HepG2 (cell line): ENCODE measurements around the gene NELFB. TPM values are rescaled to one million over a fixed set of nuclear protein-coding genes. Genes with fewer than 3 reads are reported as not detected.

Experiments
- FOXM1 ChIP-seq: sonication (generic); formaldehyde crosslinking; IDR thresholded peaks from 2 replicates; pipeline ENCODE4 v1.5.0; 2020; ENCODE audit warnings: missing genetic modification reagents
- GATAD1 ChIP-seq: IDR thresholded peaks from 2 replicates; pipeline ENCODE4 v1.6.1; 2016; ENCODE audit warnings: missing genetic modification reagents, missing compliant biosample characterization
- HDAC6 ChIP-seq: fragments of 200-600 bp; sonication (generic); IDR thresholded peaks from 2 replicates; pipeline ENCODE4 v1.7.0; 2017; ENCODE audit warnings: mild to moderate bottlenecking, antibody characterized with exemption, low read length, low read depth
- MED8 ChIP-seq: sonication (generic); formaldehyde crosslinking; IDR thresholded peaks from 2 replicates; pipeline ENCODE4 v1.8.1; 2023; ENCODE audit warnings: mild to moderate bottlenecking, missing genetic modification reagents; ENCODE audit not compliant: insufficient replicate concordance
- MIXL1 ChIP-seq: IDR thresholded peaks from 2 replicates; pipeline ENCODE4 v1.6.1; 2016
- MTF1 ChIP-seq: sonication (generic); formaldehyde crosslinking; IDR thresholded peaks from 2 replicates; pipeline ENCODE4 v1.5.0; 2020; ENCODE audit warnings: missing genetic modification reagents
- MYNN ChIP-seq: sonication (generic); formaldehyde crosslinking; IDR thresholded peaks from 2 replicates; pipeline ENCODE4 v1.4.0; 2020; ENCODE audit warnings: mild to moderate bottlenecking, low read depth, missing genetic modification reagents
- ONECUT2 ChIP-seq: sonication (generic); formaldehyde crosslinking; IDR thresholded peaks from 2 replicates; pipeline ENCODE4 v1.4.0; 2020; ENCODE audit warnings: missing genetic modification reagents
- RBM39 ChIP-seq: fragments of 200-400 bp; formaldehyde crosslinking; IDR thresholded peaks from one replicate; pipeline ENCODE4 v1.6.1; 2018; ENCODE audit warnings: antibody characterized with exemption, mild to moderate bottlenecking, low read depth, low read length; ENCODE audit not compliant: poor library complexity, severe bottlenecking
- RELA ChIP-seq: sonication (generic); formaldehyde crosslinking; IDR thresholded peaks from 2 replicates; pipeline ENCODE4 v1.4.0; 2020; ENCODE audit warnings: missing genetic modification reagents
- RXRB ChIP-seq: IDR thresholded peaks from 2 replicates; pipeline ENCODE4 v1.6.1; 2016; ENCODE audit warnings: borderline replicate concordance, missing genetic modification reagents, missing compliant biosample characterization
- YEATS4 ChIP-seq: sonication (generic); formaldehyde crosslinking; IDR thresholded peaks from 2 replicates; pipeline ENCODE4 v1.4.0; 2020; ENCODE audit warnings: missing genetic modification reagents, borderline replicate concordance
- YY1 ChIP-seq: IDR thresholded peaks from 2 replicates; pipeline ENCODE4 v1.6.1; 2011; ENCODE audit warnings: low read length, low read depth, moderate library complexity, mild to moderate bottlenecking; ENCODE audit not compliant: insufficient read depth, insufficient replicate concordance
- ZNF12 ChIP-seq: sonication (generic); formaldehyde crosslinking; IDR thresholded peaks from 2 replicates; pipeline ENCODE4 v1.5.0; 2020; ENCODE audit warnings: missing genetic modification reagents
- ZNF205 ChIP-seq: IDR thresholded peaks from 2 replicates; pipeline ENCODE4 v1.6.1; 2018; ENCODE audit warnings: missing biosample characterization, missing genetic modification reagents
- ZNF674 ChIP-seq: sonication (generic); formaldehyde crosslinking; IDR thresholded peaks from 2 replicates; pipeline ENCODE4 v1.5.0; 2020; ENCODE audit warnings: low read depth, mild to moderate bottlenecking, missing genetic modification reagents
- polyA plus RNA-seq, 8 experiments: library from polyadenylated mRNA; depleted of rRNA in 3 of 8; stranded (reverse) in 7 of 8; unstranded in 1 of 8; fragments of >200 nt; fragmentation: Illumina TruSeq in 4 of 8; extraction: Trizol in 4 of 8; gene quantifications; 2 replicates each; pipeline versions ENCODE4 v1.2.1 to v1.2.3, GENCODE V29; 2011 to 2016; ENCODE audit warnings: low read depth in 4 of 8, missing spikeins in 1 of 8, mixed read lengths in 1 of 8; ENCODE audit not compliant: insufficient read depth in 1 of 8
- total RNA-seq, 5 experiments: library from RNA; depleted of rRNA; stranded (reverse); fragments of >200 nt; fragmentation: Illumina TruSeq; extraction: Trizol; gene quantifications; 2 replicates each; pipeline ENCODE4 v1.2.3, GENCODE V29; 2016; ENCODE audit warnings: low read depth in 1 of 5
- TF ChIP-seq, protein P1 (sequence below): sonication (generic); formaldehyde crosslinking; IDR thresholded peaks from 2 replicates; pipeline ENCODE4 v1.4.0; 2020; ENCODE audit warnings: mild to moderate bottlenecking, missing genetic modification reagents, borderline replicate concordance
- TF ChIP-seq, protein P2 (sequence below): sonication (generic); formaldehyde crosslinking; IDR thresholded peaks from 2 replicates; pipeline ENCODE4 v1.8.1; 2023; ENCODE audit warnings: mild to moderate bottlenecking, missing genetic modification reagents, borderline replicate concordance
- TF ChIP-seq, protein P3 (sequence below): sonication (generic); formaldehyde crosslinking; IDR thresholded peaks from 2 replicates; pipeline ENCODE4 v1.4.0; 2020; ENCODE audit warnings: missing genetic modification reagents, borderline replicate concordance

Gene NELFB
- total and polyA plus RNA-seq, 2 of the 13 experiments (the other 11 are each of a cell fraction or from before 2014, with no cell fraction given), result 26.5 to 45.8 TPM

DNA sequence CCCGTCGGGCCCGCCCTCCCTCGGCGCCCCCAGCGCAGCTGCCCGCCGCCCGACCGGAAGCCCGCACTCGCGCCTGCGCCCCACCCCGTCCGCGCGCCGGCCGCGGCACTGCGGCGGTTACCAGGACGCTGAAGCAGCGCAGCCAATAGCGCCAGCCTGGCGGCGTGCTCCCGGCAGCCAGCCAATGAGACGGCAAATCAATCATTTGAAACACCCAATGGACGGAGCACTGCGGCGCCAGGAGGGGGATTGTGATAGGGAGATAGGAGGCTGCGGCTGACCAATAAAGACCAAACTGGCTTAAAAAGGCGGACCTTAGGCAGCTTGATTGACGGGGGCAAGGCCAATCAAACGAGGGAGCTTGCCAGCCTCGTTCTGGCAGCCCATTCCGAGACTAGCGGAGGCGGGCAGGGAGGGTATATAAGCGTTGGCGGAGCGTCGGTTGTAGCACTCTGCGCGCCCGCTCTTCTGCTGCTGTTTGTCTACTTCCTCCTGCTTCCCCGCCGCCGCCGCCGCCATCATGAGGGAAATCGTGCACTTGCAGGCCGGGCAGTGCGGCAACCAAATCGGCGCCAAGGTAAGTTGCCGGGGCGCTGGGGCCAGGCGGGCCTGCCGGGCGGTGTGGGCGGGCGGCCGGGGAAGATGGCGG lies 14.2 kb upstream of the NELFB start, which contains the start of gene TUBB4B (continued):
- 0 out of 2 replicates have a peak, but pooled peaks have one; percentile 52 for TF ChIP-seq MIXL1
- TF ChIP-seq MED8 (CRISPR knock-in tag), result peak; percentile 69
- peak; percentile 88; the same call in 1 of the 2 replicates for TF ChIP-seq MYNN
- TF ChIP-seq, protein P1, sequence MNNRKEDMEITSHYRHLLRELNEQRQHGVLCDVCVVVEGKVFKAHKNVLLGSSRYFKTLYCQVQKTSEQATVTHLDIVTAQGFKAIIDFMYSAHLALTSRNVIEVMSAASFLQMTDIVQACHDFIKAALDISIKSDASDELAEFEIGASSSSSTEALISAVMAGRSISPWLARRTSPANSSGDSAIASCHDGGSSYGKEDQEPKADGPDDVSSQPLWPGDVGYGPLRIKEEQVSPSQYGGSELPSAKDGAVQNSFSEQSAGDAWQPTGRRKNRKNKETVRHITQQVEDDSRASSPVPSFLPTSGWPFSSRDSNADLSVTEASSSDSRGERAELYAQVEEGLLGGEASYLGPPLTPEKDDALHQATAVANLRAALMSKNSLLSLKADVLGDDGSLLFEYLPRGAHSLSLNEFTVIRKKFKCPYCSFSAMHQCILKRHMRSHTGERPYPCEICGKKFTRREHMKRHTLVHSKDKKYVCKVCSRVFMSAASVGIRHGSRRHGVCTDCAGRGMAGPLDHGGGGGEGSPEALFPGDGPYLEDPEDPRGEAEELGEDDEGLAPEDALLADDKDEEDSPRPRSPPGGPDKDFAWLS (CRISPR knock-in tag), result no peak
- TF ChIP-seq MTF1 (CRISPR knock-in tag), result 0 out of 2 replicates have a peak, but pooled peaks have one; percentile 65
- no peak for TF ChIP-seq HDAC6
- 0 out of 2 replicates have a peak, but pooled peaks have one; percentile 47 for TF ChIP-seq ONECUT2 (CRISPR knock-in tag)
- TF ChIP-seq YY1, result peak; percentile 91
- peak; percentile 95 for TF ChIP-seq RBM39
- 0 out of 2 replicates have a peak, but pooled peaks have one; percentile 52 for TF ChIP-seq ZNF674 (CRISPR knock-in tag)
- TF ChIP-seq RXRB (CRISPR knock-in tag), result peak; percentile 47; the same call in 1 of the 2 replicates
- TF ChIP-seq, protein P2, sequence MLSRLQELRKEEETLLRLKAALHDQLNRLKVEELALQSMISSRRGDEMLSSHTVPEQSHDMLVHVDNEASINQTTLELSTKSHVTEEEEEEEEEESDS (CRISPR knock-in tag), result 0 out of 2 replicates have a peak, but pooled peaks have one; percentile 76
- TF ChIP-seq RELA (CRISPR knock-in tag), result 0 out of 2 replicates have a peak, but pooled peaks have one; percentile 36
- 0 out of 2 replicates have a peak, but pooled peaks have one; percentile 7 for TF ChIP-seq YEATS4 (CRISPR knock-in tag)
- TF ChIP-seq ZNF205 (CRISPR knock-in tag), result peak; percentile 86
- TF ChIP-seq, protein P3, sequence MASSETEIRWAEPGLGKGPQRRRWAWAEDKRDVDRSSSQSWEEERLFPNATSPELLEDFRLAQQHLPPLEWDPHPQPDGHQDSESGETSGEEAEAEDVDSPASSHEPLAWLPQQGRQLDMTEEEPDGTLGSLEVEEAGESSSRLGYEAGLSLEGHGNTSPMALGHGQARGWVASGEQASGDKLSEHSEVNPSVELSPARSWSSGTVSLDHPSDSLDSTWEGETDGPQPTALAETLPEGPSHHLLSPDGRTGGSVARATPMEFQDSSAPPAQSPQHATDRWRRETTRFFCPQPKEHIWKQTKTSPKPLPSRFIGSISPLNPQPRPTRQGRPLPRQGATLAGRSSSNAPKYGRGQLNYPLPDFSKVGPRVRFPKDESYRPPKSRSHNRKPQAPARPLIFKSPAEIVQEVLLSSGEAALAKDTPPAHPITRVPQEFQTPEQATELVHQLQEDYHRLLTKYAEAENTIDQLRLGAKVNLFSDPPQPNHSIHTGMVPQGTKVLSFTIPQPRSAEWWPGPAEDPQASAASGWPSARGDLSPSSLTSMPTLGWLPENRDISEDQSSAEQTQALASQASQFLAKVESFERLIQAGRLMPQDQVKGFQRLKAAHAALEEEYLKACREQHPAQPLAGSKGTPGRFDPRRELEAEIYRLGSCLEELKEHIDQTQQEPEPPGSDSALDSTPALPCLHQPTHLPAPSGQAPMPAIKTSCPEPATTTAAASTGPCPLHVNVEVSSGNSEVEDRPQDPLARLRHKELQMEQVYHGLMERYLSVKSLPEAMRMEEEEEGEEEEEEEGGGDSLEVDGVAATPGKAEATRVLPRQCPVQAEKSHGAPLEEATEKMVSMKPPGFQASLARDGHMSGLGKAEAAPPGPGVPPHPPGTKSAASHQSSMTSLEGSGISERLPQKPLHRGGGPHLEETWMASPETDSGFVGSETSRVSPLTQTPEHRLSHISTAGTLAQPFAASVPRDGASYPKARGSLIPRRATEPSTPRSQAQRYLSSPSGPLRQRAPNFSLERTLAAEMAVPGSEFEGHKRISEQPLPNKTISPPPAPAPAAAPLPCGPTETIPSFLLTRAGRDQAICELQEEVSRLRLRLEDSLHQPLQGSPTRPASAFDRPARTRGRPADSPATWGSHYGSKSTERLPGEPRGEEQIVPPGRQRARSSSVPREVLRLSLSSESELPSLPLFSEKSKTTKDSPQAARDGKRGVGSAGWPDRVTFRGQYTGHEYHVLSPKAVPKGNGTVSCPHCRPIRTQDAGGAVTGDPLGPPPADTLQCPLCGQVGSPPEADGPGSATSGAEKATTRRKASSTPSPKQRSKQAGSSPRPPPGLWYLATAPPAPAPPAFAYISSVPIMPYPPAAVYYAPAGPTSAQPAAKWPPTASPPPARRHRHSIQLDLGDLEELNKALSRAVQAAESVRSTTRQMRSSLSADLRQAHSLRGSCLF, result 0 out of 2 replicates have a peak, but pooled peaks have one; percentile 66
- TF ChIP-seq FOXM1 (CRISPR knock-in tag), result peak; percentile 96
- peak; percentile 58; the same call in 1 of the 2 replicates for TF ChIP-seq ZNF12 (CRISPR knock-in tag)
- TF ChIP-seq GATAD1 (CRISPR knock-in tag), result peak; percentile 70
